Effector memory CD8-positive, alpha-beta T cell (primary cell): Measurements from ENCODE around the gene ST6GALNAC1.
"Not testable (repeated sequence)": the region's sequence is repeated elsewhere in the genome, so short reads cannot be mapped to it uniquely, and the experiment has no call there.

Experiments used
- ATAC-seq: fragments of 150-1000 bp; cut with Tn5 transposase; replicated peaks from 2 replicates; pipeline ENCODE4 v1.10.0; 2021; ENCODE audit warnings: mild to moderate bottlenecking, moderate library complexity
- DNase-seq, 3 experiments: peaks; one replicate each; pipeline ENCODE4 v3.0.0; 2021
- H3K27ac Mint-ChIP-seq, 2 donors: one replicate each; pipeline ENCODE4 v1.8.0; 2022; ENCODE audit warnings: mild to moderate bottlenecking in 2 of 2, mixed read lengths in 2 of 2, moderate library complexity in 2 of 2
- H3K27me3 Mint-ChIP-seq, 2 donors: one replicate each; pipeline ENCODE4 v1.8.0; 2022; ENCODE audit warnings: mixed read lengths in 2 of 2
- H3K36me3 Mint-ChIP-seq: one replicate; pipeline ENCODE4 v1.8.0; 2022; ENCODE audit warnings: mild to moderate bottlenecking, moderate library complexity, mixed read lengths; ENCODE audit not compliant: insufficient read depth
- H3K4me1 Mint-ChIP-seq, 2 donors: one replicate each; pipeline ENCODE4 v1.8.0; 2022; ENCODE audit warnings: low read depth in 2 of 2, mixed read lengths in 2 of 2
- H3K4me3 Mint-ChIP-seq, 2 donors: one replicate each; pipeline ENCODE4 v1.8.0; 2022; ENCODE audit warnings: mild to moderate bottlenecking in 2 of 2, mixed read lengths in 2 of 2, moderate library complexity in 2 of 2
- H3K9me3 Mint-ChIP-seq, 2 donors: one replicate each; pipeline ENCODE4 v1.8.0; 2022; ENCODE audit warnings: mixed read lengths in 2 of 2

The ST6GALNAC1 gene

DNA sequence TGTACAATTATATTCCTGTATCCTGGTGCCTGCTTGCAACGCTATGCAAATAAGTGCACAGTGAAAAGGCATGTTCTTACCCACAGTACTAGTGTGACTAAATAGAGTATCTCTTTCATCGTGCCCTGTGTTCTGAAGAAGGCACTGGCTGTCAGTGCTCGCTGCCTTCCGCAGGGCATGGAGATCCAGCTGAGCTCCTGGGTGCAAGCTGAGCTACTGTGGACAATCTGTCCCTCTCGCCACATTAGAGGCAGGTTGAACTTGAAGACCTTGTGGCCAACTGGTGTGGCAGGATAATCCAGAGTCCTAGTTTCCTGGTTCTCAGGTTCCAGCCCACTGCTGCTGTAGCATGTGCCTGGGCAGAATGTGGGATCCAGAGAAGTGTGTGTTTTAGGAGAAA is 1.9 kb upstream of the ST6GALNAC1 start:
- H3K9me3 Mint-ChIP-seq: peaks cover 0 to 8% of the 10 kb centered on the region in 2 donors

DNA sequence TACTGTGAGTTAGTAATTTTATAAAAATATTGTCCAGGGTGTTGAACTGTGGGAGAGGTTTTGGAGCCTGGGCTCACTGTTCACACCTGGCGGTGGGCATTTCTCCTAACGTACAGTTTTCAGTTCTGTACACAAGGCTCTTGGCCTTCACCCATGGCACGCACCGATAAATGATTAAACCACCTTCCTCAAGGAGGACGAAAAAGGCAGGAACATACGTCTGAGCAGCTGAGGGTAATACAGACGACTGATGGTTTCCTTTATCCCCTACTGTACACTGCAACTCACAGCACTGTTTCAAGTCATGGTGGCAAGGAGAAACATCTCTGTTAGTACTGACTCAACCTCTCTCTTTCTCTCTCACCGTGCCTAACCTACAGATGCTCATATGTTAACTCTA is 1.4 kb upstream of the ST6GALNAC1 start:
- H3K27ac Mint-ChIP-seq: no peak overlapping the region
- peaks cover 6 to 37% of the 10 kb centered on the region in 2 donors for H3K27me3 Mint-ChIP-seq
- H3K36me3 Mint-ChIP-seq: no peaks in the 10 kb centered on the region
- no peak for DNase-seq
- H3K4me3 Mint-ChIP-seq: no peak overlapping the region
- H3K9me3 Mint-ChIP-seq: peaks cover 0 to 8% of the 10 kb centered on the region in 2 donors
- ATAC-seq: no peak
- H3K4me1 Mint-ChIP-seq: peaks cover 4 to 6% of the 10 kb centered on the region in 2 donors

More for the DNA sequence above, 1.9 kb upstream of the ST6GALNAC1 start:
- H3K4me3 Mint-ChIP-seq: no peak overlapping the region
- H3K27me3 Mint-ChIP-seq: peaks cover 6 to 37% of the 10 kb centered on the region in 2 donors
- DNase-seq: no peak
- no peak overlapping the region for H3K27ac Mint-ChIP-seq
- no peaks in the 10 kb centered on the region for H3K36me3 Mint-ChIP-seq
- peaks cover 4 to 6% of the 10 kb centered on the region in 2 donors for H3K4me1 Mint-ChIP-seq
- ATAC-seq: no peak

DNA sequence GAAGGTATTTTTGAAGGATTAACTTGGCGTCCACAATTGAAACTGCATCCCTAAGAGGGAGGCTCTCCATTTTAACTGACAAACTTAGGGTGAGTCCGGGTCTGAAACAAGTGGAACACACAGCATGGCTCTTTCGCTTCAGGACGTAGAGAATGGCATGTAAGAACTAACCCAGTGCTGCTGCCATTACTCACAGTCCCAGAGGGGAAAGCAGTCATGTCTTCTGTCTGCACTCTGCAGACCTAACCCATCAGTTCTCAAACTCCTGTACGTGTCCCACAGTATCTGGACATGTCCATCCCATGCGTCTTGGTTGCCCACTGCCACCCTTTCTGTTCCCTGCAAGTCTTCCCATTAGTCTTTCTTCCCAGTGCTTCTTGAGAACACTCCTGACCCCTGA is 563 bp downstream of the ST6GALNAC1 start:
- Mint-ChIP-seq H3K4me1 (peaks cover 4 to 6% of the 10 kb centered on the region in 2 donors), H3K27me3 (peaks cover 0 to 29% of the 10 kb centered on the region in 2 donors), H3K4me3 (no peak overlapping the region), H3K27ac (no peak overlapping the region), H3K9me3 (peaks cover 0 to 8% of the 10 kb centered on the region in 2 donors), H3K36me3 (no peaks in the 10 kb centered on the region)
- DNase-seq (no peak), ATAC-seq (no peak)

DNA sequence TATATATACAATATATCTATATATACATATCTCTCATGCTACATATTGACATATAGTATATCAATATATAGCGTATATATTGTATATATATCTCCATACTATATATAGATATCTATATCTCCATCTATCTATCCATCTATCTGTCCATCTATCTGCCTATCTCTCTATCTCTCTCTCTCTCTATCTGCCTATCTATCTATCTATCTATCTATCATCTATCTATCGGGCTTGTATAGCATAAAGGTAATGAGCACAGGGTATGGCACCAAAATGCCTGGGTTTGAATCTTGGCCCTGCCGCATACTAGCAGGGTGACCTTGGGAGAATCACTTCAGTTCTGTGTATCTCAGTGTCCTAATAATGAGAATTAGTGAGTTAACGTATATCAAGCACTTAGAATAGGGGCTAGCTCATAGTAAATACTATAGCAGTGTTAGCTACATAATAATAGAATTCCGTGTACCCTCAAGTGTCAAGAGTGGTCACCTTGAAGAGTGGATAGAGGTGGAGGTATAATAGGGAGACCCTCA is 1.5 kb downstream of the ST6GALNAC1 start:
- peaks cover 4 to 6% of the 10 kb centered on the region in 2 donors for H3K4me1 Mint-ChIP-seq
- ATAC-seq: no peak
- peaks cover 0 to 8% of the 10 kb centered on the region in 2 donors for H3K9me3 Mint-ChIP-seq
- no peak overlapping the region for H3K27ac Mint-ChIP-seq
- no peak for DNase-seq
- H3K27me3 Mint-ChIP-seq: peaks cover 0 to 29% of the 10 kb centered on the region in 2 donors
- no peak overlapping the region for H3K4me3 Mint-ChIP-seq
- no peaks in the 10 kb centered on the region for H3K36me3 Mint-ChIP-seq

DNA sequence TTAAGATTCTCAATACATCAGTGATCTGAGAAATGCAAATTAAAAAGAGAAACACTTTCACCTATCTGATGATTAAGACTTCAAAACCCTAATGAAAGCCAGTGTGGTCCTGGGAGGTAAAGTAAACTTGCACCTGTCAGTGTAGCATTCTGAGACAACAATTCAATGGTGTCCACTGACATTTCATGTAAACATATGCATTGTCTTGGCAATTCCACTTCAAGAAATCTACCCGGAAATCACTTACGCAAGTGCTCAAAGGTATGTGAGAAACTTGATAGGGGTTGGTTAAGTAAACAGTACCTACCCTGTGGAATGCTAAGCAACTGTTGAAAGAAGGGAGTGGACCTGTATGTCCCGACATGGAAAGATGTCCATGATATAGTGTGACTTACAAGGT is 2.1 kb downstream of the ST6GALNAC1 start:
- Mint-ChIP-seq H3K27ac (no peak overlapping the region), H3K4me1 (peaks cover 4 to 6% of the 10 kb centered on the region in 2 donors), H3K27me3 (peaks cover 0 to 23% of the 10 kb centered on the region in 2 donors), H3K4me3 (no peak overlapping the region), H3K9me3 (peaks cover 0 to 4% of the 10 kb centered on the region in 2 donors), H3K36me3 (no peaks in the 10 kb centered on the region)
- DNase-seq: no peak
- no peak for ATAC-seq

DNA sequence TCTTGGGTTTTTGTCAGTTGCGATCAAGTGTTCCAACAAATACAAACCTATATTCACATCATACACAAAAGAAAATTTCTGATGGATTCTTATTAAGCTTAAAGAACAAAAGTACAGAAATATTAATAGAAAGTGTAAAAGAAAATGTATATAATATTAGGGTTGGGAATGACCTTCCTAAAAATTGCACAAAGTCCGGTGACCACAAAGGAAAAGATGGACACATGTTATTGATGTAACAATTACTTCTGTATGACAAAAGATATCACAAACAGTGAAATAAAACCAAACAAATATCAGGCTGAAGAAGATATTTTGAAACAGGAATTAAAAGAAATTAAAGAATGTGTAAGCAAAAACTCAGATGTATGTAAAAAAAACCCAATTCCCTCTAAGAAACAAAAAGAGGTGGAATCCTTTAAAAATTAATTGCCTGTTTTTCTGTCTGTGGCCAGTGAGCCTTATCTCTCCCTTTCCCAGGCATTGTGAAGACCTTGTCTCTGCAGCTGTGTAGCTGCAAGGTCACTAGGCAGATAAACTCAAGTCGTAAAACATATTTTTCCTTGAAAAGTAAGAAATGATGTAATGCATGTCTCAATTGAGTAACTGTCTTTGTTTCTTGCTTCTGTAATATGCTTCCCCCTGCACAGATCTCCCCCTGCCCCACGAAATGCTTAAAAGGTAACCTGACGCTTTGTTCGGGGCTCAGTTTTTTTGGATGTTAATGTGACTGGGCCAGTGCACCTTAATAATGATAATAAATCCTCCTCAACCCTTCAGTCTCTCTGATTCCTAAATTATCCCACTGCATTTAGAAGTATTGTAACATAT is 2.8 kb downstream of the ST6GALNAC1 start:
- DNase-seq (no peak), ATAC-seq (no peak)
- Mint-ChIP-seq H3K4me3 (no peak overlapping the region), H3K36me3 (no peaks in the 10 kb centered on the region), H3K4me1 (peaks cover 4 to 6% of the 10 kb centered on the region in 2 donors), H3K9me3 (no peaks in the 10 kb centered on the region), H3K27me3 (peaks cover 0 to 18% of the 10 kb centered on the region in 2 donors), H3K27ac (no peak overlapping the region)

DNA sequence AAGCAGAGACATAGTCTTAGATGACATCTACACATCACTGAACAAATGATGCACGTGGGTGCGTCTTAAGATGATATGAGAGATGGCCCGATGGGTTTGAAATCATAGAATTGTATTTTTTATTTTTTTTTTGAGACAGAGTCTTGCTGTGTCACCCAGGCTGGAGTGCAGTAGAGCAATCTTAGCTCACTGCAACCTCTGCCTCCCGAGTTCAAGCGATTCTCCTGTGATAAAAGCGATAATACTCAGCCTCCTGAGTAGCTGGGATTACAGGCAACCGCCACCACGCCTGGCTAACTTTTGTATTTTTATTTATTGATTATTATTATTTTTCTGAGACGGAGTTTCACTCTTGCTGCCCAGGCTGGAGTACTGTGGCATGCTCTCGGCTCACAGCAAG is 5.3 kb downstream of the ST6GALNAC1 start:
- no peaks in the 10 kb centered on the region for H3K9me3 Mint-ChIP-seq

DNA sequence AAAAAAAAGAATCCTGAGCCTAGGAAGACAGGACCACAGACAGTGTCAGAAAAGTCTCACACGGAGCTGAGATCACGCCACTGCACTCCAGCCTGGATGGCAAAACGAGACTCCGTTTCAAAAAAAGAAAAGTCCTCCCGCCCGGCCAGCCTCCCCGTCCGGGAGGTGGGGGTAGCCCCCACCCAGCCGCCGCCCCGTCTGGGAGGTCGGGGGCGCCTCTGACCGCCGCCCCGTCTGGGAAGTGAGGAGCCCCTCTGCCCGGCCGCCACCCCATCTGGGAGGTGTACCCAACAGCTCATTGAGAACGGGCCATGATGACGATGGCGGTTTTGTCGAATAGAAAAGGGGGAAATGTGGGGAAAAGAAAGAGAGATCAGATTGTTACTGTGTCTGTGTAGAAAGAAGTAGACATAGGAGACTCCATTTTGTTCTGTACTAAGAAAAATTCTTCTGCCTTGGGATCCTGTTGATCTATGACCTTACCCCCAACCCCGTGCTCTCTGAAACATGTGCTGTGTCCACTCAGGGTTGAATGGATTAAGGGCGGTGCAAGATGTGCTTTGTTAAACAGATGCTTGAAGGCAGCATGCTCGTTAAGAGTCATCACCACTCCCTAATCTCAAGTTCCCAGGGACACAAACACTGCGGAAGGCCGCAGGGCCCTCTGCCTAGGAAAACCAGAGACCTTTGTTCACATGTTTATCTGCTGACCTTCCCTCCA is 6.9 kb downstream of the ST6GALNAC1 start:
- H3K9me3 Mint-ChIP-seq, H3K4me1 Mint-ChIP-seq, DNase-seq, H3K27ac Mint-ChIP-seq, ATAC-seq, H3K36me3 Mint-ChIP-seq, H3K4me3 Mint-ChIP-seq: not testable (repeated sequence)
- peaks cover 6 to 11% of the 10 kb centered on the region in 2 donors for H3K27me3 Mint-ChIP-seq

More for the DNA sequence above, 5.3 kb downstream of the ST6GALNAC1 start:
- Mint-ChIP-seq H3K27ac (no peak overlapping the region), H3K4me3 (no peak overlapping the region), H3K4me1 (no peaks in the 10 kb centered on the region), H3K27me3 (peaks cover 6 to 15% of the 10 kb centered on the region in 2 donors), H3K36me3 (no peaks in the 10 kb centered on the region)
- no peak for DNase-seq
- no peak for ATAC-seq

DNA sequence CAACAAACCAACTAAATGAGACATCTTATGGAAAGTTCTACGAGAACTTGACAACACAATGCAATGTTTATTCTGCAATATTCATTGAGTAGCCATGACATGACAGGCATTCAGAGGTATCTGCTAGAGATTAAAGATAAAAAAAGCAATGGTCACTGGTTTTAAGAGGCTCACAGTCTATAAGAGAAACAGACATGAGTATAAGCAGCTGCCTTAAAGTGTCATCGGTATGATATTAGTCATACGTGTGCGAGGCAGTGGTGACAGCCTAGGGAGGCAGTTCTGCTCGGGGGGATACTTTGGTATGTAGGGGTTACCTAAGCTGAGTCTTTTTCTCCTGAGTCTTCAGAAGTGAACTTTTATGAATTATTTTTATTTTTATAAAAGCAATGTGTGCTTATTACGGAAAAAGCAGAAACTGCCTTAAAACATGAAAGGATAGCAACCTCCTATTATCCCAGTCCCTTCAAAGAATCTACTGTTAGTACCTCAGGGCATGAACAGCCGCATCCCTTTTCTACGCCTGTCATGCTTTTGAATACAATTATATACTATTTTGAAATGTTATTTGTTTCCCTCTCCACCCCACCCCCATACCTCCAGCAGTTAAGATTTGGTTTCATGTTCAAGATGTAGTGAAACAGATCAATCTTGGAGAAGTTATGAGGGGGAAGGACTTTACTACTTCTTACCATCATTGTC is 7.7 kb downstream of the ST6GALNAC1 start:
- no peaks in the 10 kb centered on the region for H3K9me3 Mint-ChIP-seq
- H3K27me3 Mint-ChIP-seq: peaks cover 6 to 11% of the 10 kb centered on the region in 2 donors
- ATAC-seq (no peak), DNase-seq (no peak)
- peaks cover 0 to 8% of the 10 kb centered on the region in 2 donors for H3K4me1 Mint-ChIP-seq
- no peak overlapping the region for H3K27ac Mint-ChIP-seq
- H3K36me3 Mint-ChIP-seq: no peaks in the 10 kb centered on the region
- H3K4me3 Mint-ChIP-seq: no peak overlapping the region

DNA sequence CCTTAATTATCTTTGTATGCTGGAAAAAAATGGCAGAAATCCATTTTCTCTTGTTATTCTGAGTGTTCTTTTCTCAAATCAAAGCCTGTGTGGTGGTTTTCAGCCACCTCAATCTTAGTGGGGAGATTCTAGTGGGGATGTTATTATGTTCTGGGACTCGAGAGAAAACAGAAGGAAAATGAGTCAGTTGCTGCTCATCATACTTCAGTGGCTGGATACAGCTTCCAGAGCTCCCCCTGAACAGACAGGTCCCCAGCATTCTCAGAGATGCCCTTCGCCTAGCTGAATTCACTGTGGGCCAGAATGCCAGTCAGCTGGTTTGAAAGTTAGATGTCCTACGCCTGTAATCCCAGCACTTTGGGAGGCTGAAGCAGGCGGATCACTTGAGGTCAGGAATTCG is 8.5 kb downstream of the ST6GALNAC1 start:
- no peaks in the 10 kb centered on the region for H3K36me3 Mint-ChIP-seq
- no peak for ATAC-seq
- H3K4me1 Mint-ChIP-seq: peaks cover 0 to 8% of the 10 kb centered on the region in 2 donors
- no peaks in the 10 kb centered on the region for H3K9me3 Mint-ChIP-seq
- no peak overlapping the region for H3K27ac Mint-ChIP-seq
- H3K27me3 Mint-ChIP-seq: peaks cover 6 to 11% of the 10 kb centered on the region in 2 donors
- H3K4me3 Mint-ChIP-seq: no peak overlapping the region
- no peak for DNase-seq

DNA sequence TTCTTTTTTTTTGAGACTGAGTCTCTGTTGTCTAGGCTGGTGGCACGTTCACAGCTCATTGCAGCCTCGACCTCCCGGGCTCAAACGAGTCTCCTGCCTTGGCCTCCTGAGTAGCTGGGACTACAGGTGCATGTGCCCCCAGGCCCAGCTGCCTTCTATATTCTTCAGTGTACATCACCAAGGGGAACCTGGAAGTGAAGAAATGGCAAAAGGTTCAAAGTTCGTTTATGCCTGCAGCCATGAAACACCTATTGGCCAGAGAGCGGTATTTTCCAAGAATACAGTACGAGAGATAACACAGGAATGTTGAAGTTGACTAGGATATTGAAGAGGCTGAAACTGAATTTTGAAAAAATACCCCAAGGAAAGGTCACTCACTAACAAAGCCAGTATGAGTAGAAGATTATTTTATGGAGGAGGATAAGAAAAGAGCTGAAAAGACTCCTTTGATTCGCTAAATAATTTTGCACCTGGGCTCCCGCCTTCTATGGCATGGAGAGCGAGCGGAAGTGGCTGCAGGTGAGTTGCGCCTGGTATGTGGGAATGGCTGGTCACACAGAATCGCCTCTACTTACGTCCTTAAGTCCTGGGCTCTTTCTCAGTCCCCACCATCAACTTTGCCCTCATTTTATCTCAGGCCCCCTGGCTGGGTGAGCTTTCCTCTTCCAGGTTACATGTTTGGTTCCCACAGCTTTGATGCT is 9.8 kb downstream of the ST6GALNAC1 start:
- no peak for DNase-seq
- no peaks in the 10 kb centered on the region for H3K9me3 Mint-ChIP-seq
- H3K4me1 Mint-ChIP-seq: peaks cover 0 to 8% of the 10 kb centered on the region in 2 donors
- no peak overlapping the region for H3K4me3 Mint-ChIP-seq
- peaks cover 6 to 11% of the 10 kb centered on the region in 2 donors for H3K27me3 Mint-ChIP-seq
- no peak for ATAC-seq
- H3K27ac Mint-ChIP-seq: no peak overlapping the region
- no peaks in the 10 kb centered on the region for H3K36me3 Mint-ChIP-seq

DNA sequence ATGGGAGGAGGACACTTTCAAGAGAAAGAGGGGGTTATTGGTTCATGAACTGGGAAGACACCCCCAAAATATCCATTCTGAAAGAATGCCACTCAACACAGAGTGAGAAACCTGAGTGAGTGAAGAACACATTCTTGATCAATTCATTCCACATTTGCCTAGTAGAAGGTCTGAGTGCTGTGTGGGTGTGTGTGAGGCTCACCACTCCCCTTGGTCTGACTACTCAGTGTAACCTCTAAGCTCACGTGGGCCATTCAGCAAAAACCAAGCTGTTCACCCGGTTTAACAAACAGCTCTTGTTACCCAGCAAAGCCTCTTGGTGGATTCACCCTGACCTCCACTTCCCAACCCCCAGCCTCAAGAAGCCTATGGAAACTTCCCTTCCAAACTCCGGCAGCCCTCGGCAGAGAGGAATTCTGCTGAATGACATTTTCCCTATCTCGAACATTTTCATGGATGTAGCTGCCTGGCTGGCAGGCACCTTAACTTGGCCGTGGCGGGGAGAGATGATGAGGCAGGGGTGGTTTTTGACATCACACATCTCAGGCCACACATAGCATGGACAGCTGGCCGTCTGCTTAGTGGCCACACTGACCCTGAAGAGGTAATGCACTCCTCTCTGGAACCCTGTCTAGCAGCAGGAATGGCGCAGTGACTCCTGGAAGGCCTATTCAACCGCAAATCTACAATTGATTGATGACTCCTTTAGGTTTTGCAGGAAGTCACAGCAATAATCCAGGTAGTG is 11.6 kb downstream of the ST6GALNAC1 start:
- peak; percentile 100 for ATAC-seq
- Mint-ChIP-seq H3K4me3 (no peak overlapping the region), H3K9me3 (no peaks in the 10 kb centered on the region), H3K27me3 (peaks cover 12% of the 10 kb centered on the region in 2 donors), H3K36me3 (no peaks in the 10 kb centered on the region), H3K27ac (peak overlapping the region in 1 of 2 donors; percentile 46), H3K4me1 (peaks cover 0 to 8% of the 10 kb centered on the region in 2 donors)
- peak in 2 of 3 experiments; percentile 17 to 20 for DNase-seq
